CD4-positive, alpha-beta T cell treated with Interleukin-15 for 1 hour (primary cell): ENCODE results near the gene ARL8B.
A peak's percentile ranks its signal among the peaks of the same experiment; 100 is the strongest.
"Not testable (repeated sequence)": the region's sequence is repeated elsewhere in the genome, so short reads cannot be mapped to it uniquely, and the experiment has no call there.

Source experiments
- DNase-seq: peaks from one replicate; pipeline ENCODE4 v3.0.0-alpha.2; 2020

ARL8B gene

DNA sequence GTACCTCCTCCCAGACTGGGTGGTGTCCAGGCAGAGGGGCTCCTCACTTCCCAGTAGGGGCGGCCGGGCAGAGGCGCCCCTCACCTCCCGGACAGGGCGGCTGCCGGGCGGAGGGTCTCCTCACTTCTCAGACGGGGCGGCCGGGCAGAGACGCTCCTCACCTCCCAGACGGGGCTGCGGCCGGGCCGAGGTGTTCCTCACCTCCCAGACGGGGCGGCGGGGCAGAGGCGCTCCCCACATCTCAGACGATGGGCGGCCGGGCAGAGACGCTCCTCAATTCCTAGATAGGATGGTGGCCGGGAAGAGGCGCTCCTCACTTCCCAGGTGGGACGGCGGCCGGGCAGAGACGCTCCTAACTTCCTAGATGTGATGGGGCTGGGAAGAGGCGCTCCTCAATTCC, 8.4 kb upstream of the ARL8B start:
- DNase-seq = not testable (repeated sequence)

DNA sequence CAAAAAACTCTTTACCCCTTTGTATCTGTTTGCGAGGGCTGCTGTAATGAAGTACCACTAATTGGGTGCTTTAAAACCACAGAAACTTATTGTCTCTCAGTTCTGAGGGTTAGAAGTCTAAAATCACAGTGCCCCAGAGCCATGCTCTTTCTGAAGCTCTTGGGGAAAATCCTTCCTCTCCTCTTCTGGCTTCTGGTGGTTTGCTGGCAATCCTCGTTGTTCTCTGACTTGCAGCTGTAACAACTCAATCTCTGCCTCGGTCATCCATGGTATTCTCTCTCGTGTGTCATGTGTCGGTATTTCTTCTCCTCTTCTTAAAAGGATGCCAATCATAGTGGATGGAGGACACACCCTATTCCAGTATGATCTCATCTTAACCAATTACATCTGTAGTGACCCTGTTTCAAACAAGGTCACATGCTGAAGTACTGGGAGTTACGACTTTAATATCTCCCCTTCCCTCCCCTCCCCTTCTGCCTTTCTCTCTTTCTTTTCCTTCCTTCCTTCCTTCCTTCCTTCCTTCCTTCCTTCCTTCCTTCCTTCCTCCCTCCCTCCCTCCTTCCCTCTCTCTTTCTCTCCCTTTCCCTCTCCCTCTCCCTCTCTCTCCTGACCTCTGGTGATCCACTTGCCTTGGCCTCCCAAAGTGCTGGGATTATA, 6.5 kb upstream of the ARL8B start:
- no peak for DNase-seq

DNA sequence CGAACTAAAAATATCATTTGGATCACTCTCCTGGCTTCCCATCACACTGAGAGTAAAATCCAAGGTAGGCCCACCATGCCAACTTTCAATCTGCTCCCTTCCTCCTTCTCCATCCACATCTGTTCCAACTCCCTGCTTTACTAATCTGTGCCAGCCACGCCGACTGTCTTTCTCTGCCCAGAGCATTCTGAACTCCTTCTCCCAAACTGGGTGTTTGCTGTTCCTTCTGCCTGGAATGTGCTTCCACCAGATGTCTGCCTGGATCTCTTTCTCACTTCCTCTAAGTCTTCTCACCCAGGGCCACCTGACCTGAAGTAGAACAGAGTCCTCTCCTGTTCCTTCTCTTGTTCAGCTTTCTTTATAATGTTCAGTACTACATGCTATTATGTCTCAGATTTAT, 5.6 kb upstream of the ARL8B start:
- no peak for DNase-seq

DNA sequence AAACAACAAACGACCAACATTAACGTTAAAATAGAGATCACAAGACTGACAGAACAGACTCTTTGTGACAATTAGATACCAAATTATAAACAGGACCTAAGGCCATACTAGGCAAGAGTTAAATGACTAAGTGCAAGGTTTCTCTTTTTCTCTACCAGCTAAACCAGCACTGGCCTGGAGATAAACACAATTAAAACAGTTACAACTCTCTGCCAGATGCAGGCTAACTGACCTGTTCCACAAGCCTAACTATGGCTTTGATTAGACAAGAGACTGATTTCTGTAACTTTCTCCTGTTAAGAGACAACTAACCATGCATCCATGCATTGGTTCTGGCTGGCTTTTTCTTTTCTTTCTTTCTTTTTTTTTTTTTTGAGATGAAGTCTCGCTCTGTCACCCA, 1.6 kb upstream of the ARL8B start:
- DNase-seq = no peak

DNA sequence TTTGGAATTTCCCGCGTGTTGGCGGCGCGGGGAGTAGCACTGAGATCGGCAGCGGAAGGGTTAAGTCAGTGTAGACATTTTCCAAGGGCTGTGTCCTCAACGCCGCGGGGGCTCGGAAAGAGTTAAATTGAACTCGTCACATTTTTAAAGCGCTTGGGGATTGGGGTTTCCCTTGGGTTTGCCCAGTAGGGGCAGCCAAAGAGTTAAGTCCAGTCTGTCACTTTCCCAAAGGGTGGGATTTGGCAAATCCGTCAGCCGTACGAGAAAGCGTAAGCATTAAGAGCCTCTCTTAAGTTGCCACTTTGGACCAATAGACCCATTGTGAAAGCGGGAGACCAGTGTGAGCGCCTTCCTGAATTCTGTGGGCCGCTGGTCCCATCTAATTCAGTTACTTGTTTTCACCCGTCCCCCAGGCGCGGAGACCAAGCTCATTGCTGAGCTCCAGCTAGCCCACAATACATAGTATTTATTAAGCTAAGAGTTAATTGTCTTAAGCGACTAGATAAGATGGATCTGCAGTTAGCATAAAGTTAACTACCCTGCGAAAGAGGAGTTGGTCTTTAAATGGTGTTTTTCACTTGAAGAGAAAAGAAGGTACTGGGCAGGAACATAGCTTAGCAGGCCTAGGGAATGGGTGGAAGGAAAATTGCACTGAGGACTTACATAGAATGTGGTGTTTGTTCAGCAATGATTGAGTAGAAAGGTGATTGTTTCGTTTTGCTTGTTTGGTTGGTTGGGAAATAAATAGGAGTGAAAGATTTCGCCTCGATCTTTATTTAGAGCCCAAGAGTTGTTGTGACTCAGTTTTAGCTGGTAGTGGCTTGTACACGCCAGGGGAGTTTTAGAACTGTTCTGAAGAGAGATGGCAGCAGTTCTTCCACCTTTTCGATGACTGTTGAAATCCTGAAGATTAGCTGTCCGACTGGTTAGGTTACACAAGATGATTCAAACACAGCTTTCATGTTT, 932 bp downstream of the ARL8B start:
- DNase-seq = peak; percentile 53

DNA sequence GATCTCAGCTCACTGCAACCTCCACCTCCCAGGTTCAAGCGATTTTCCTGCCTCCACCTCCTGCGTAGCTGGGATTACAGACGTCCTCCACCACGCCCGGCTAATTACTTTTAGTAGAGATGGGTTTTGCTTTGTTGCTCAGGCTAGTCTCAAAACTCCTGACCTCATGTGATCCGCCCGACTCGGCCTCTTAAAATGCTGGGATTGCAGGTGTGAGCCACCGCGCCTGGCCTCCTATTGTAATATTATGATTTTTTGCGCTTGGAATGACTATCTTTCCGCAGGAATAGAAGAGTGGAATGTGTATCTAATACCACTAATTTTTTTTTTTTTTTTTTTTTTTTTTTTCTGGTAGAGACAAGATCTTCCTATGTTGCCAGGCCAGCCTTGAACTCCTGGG, 1.8 kb downstream of the ARL8B start:
- no peak for DNase-seq

DNA sequence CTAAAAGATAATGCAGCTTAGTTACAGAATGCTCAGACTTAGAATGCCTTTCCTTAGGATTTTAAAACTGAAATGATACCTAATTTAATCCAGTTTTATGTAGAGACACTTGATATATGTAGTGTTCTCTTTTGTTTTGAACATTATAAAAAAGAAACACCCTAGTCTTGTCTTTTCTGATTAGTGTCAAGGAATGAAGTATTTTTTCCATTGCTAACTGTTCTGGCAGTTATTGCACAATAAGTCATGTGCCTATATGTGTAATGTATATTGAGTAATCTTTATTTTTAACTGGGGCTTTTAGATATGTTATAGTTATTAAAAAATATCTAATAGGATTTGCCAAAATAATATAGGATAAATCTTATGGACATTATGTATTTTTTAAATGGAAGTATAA, 4.5 kb downstream of the ARL8B start:
- DNase-seq = no peak

DNA sequence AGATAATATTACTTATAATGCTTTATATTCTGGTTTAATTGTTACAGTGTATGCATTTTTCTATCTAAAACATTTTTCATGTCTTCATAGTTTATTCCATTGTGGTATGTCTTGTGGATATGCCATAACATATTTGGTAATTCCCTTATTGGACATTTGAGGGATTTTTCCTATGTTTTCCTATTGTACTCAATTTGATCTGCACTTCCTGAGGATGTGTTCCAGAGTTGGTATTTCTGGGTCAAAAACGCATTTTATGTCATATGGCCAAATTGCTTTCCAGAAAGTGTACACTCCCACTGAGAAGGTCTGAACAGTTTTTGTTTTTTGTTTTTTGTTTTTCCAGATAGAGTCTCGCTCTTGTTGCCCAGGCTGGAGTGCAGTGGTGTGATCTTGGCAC, 6.8 kb downstream of the ARL8B start:
- DNase-seq = no peak

DNA sequence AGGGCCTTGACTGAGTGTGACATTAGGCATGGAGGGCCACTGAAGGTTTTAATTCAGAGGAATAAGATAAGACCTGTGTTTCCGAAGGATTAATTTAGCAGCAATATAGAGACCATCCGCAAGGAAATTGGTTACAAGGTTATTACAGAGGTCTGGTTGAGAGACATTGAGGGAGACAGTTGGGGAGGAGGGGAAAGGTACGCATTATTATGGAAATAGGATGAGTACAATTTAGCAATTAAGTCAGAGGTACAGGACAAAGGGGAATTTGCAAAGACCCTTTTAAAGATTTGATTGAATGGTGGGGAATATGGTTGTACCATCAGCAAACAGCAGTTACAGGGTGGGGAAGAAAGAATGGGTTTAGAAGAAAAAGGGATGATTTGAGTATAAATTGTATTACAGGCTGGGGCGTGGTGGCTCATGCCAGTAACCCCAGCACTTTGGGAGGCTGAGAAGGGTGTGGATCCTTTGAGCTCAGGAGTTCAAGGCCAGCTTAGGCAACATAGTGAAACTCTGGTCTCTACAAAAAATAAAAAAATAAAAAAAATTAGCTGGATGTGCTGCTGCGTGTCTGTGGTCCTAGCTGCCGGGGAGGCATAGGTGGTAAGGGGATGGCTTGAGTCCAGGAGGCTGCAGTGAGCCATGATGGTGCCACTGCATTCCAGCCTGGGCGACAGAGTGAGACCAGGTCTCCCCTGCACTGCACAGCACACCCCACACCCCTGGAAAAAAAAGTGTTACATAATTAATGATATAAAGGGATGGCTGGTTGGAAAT, 11.3 kb downstream of the ARL8B start:
- DNase-seq = no peak

DNA sequence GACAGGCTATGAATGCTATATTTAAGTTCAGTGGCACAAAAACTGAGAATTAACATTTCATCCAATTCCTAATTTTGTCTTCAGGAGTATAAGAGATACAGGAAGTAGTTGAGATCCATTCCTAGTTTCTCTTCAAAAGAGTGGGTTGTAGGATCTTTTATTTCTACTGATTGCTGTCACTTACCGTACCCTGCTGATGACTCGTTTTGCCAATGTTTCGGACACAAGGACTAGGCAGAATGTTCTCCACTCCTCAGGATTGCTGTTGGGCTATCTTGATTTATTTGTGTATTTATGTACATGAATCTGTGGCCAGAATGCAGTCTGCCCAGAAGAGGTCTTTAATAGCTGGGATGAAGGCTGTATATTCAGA, 11.9 kb downstream of the ARL8B start:
- DNase-seq = no peak

DNA sequence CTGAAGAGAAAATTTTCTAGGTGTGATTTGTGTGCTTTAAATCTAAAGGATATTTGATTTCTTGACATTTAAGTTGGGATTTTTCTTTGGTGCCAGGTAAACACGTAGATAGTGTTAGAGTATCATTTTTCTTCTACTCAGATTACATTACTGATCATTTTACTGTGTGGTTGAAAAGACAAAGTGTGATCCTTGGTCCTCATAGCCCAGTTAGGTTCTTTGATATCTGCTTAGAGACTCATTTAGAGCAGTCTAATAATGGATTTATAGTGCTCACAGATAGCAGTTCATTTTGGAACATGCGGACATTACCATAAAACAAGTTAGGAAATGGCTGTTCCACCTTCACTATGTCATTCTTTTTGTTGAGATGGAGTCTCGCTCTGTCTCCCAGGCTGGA, 12.4 kb downstream of the ARL8B start:
- no peak for DNase-seq

DNA sequence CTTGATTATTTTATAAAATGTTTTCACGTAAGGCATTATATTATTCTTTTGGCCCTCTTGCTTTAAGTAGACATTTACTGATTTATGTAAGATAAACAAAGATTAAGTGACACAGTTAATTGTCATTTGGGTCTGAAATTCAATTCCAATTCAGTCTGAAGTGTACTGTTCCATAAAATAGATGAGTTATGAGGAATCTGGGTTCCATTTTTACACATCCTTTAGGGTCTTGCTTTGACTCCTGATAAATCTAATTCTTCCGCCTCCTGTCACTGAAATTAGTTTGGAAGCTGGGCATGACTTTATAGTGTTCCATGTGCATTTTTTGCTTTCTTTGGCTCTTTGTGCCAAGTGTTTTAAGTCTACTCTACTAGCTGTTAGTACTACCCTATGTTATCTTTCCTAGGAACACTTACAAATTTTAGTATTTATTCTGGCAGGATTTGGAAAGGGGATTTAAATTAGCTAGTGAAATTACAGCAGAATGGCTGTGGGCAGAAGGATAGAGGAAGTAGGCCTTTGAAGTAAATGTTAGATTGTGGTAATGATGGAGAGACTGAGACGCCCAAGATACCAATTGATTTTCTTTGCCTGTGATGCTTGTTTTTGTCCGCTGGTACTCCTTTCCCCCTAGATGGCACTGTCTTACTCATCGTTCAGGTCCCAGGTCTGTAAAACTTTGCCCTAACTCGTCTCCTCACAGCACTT, 14.3 kb downstream of the ARL8B start:
- DNase-seq = peak; percentile 45

DNA sequence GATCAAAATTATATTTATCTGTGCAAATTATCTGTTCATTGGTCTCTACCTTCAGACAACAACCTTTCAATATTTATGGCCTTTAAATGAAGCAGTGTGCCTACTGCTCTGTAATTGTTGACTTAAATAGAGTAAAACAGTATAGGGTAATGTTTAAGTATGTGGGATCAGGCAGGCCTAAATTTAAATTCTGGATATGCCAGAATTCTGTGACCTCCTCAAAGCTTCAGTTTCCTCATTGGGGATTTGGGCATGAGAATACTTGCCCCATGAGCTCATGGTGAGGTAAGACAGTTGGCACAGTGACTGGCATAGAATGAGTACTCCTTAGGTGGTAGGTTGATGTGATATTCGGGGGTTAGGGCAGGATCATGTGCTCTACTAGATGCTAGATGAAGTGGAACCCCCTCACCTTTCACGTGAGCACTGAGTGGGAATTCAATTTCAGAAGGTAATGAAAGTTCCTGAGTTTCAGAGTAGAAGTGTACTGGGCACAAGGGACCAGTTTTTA, 14.9 kb downstream of the ARL8B start:
- DNase-seq = no peak

DNA sequence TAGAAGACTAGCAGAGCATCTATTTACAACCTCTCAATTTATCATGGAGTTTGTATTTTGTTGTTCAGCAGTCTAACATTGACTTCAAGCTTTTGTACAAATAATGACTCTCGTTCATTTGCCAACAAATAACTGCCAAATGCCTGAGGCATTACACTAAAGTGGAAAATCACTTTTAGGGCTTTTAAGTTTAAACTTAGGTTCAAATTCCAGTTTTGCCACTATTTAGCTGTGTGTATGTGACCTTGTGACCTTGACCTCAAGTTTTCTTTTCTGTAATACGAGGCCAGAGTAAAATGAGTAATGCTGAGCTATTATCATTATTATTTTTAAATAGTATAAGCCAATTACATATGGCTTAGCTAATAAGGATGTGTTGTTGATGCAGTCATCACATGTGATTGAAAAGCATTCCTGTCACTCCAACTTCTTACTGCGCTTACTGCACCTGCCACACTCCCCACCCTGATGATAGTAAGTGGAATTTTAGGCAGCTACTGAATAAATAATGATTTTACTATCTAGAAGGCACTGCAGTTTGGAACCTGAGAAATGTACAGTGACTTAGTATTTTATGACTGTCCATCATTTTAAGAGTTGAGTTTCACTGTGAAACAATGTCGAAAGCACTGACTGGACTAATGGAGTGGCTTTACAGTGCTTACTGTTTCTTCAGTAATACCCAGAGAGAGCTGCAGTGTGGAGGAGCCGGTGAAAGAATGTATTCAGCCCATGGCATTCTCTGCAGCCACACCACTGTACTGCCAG, 16.3 kb downstream of the ARL8B start:
- no peak for DNase-seq

DNA sequence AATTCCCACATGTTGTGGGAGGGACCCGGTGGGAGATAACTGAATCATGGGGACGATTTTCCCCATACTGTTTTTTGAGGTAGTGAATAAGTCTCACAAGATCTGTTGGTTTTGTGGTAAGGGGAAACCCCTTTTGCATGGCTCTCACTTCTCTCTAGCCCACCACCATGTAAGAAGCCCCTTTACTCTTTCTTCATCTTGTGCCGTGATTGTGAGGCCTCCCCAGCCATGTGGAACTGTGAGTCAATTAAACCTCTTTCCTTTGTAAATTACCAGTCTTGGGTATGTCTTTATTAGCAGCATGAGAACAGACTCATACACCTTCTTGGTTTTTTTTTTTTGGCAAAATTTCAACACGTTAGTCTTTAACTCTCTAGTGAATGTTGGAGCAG, 18.1 kb downstream of the ARL8B start:
- DNase-seq = peak; percentile 27

DNA sequence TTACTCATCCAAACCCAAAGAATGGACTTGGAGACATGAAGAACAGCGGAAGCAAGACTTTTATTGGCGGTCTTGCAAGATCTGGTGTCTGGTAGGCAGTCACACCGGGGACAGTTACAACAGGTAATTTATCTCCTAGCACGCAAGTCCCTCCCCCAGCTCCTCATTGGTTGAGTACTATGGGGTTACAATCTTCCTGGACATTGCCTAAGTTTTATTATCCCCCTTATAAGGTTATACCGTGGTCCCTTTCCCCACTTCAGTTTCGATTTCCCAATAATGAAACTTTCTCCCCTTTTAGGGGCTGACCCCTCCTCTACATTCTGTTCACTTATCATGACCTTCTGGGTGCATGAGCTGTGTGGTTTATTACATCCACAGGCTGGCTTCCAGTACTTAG, 18.7 kb downstream of the ARL8B start:
- DNase-seq = no peak

DNA sequence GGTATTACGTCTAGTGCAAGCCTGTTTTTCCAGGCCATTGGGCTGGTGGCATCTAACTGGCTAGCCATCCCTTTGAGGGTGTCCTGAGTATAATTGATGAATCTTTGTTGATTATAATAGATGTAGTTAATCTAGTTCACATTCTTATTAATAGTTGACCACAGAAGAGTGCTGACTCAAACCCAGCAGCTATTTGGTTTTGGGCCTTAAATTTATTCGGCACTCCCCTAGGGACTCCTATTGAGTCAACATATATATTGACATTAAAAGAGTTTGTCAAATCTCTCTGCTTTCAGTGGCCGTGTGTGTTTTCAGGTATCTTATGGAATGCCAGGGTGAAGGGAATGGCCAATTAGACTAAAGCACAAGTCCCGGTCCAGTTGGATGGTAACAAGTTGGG, 19.7 kb downstream of the ARL8B start:
- no peak for DNase-seq

DNA sequence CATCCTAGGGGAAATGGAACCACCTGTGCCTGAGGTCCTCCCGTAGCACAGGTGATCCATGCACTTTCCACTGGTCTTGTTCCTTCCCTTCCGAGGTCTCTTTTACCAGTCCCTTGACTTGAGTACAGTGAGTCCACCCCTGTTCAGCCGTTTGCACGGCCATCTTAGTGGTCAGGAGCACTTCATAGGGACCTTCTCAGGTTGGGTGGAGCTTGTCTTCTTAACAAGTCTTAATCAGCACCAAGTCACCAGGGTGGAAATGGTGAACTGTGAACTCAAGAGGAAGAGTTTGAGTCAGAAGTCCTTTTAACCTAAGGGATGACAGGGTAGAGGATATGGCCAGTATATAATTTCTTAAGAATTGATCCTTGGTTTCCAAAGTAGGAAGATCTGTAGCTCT, 21.4 kb downstream of the ARL8B start:
- DNase-seq = no peak

DNA sequence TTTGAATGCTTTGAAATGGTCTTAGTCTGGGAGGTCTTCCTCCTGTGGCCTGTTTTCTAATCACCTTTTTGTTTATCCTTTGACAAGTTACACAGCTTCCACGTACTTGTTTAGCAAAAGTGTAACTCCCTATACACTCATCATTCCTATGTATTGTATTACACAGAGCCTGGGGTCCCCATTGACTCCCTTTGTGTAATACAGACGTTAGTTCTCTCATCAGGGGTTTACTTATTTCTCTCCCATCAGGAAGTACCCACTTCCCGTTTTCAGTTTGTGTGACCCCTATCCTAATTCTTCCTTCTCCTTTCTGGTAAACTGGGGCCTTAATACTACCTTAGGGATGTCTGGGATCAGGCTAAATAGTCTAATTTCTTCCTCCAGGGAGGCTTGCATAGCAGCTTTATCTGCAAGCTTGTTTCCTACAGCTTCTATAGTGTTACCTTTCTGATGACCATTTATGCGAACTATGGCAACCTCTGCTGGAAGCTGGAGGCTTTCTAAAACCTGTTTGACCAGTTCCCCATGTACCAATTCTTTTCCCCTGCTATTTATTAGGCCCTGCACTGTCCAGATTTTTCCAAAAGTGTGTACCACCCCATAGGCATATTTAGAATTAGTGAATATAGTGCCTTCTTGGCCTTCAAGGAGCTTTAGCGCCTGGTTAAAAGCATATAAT, 22.4 kb downstream of the ARL8B start:
- DNase-seq = no peak

DNA sequence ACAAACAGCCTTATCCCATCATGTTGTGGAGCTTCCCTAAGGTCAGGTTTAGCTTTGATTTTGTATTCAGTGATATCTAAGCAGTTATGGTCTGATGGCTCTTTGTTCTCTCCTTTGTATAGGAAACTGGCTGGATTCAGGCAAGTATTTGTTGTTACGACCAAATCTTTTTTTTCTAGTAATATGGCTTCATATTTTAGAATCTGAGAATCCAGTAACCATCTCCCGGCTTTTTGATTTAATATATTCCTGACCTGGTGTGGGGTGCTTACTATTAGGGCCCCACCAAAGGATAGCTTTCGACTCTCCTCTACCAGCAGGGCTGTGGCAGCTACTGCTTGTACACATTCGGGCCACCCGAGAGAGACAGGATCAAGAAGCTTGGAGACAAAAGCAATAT, 23.0 kb downstream of the ARL8B start:
- no peak for DNase-seq

DNA sequence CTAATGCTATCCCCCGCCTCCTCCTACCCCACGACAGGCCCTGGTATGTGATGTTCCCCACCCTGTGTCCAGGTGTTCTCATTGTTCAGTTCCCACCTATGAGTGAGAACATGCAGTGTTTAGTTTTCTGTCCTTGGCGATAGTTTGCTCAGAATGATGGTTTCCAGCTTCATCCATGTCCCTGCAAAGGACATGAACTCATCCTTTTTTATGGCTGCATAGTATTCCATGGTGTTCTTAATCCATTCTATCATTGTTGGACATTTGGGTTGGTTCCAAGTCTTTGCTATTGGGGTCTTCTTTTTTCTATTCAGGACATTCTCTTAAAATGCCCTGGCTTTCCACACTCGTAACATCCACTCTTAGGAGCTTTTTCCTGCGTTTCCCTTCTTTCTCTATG, 25.1 kb downstream of the ARL8B start:
- not testable (repeated sequence) for DNase-seq
